Measurements from ENCODE around the gene PHEX.
"Not testable (repeated sequence)": the region's sequence is repeated elsewhere in the genome, so short reads cannot be mapped to it uniquely, and the experiment has no call there.

The PHEX gene

DNA sequence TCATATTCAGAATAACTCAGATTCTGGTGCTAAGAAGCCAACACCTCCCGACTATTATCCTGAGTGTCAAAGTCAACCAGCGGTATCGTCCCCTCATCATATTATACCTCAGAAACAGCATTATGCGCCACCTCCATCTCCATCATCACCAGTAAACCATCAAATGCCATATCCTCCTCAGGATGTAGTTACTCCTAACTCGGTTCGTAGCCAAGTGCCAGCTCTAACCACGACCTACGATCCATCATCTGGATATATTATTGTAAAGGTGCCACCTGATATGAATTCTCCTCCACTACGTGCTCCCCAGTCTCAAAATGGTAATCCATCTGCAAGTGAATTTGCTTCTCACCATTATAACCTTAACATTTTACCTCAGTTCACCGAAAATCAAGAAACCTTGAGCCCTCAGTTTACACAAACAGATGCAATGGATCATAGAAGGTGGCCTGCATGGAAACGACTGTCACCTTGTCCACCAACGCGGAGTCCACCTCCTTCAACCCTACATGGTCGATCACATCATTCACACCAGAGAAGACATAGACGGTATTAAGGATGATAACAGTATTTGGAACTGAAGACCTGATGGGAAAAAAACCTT lies 241.7 kb downstream of the PHEX start:
- ATAC-seq = no peak
- TF ChIP-seq ZNF8 (CRISPR knock-in tag; IDR thresholded peaks at IDR 0.05) (no peak), OSR1 (CRISPR knock-in tag; IDR thresholded peaks at IDR 0.05) (no peak), ZC3H10 (CRISPR knock-in tag; IDR thresholded peaks at IDR 0.05) (no peak), CSDC2 (CRISPR knock-in tag; IDR thresholded peaks at IDR 0.05) (no peak), ISL1 (CRISPR knock-in tag; IDR thresholded peaks at IDR 0.05) (no peak), ZNF565 (CRISPR knock-in tag; conservative IDR thresholded peaks at IDR 0.05; ENCODE audit: low read depth) (no peak), TOX (CRISPR knock-in tag; IDR thresholded peaks at IDR 0.05; ENCODE audit: borderline replicate concordance) (no peak), PPARA (CRISPR knock-in tag; IDR thresholded peaks at IDR 0.05; ENCODE audit: borderline replicate concordance) (no peak), BACH2 (CRISPR knock-in tag; IDR thresholded peaks at IDR 0.05; ENCODE audit: borderline replicate concordance) (no peak), TCF4 (CRISPR knock-in tag; IDR thresholded peaks at IDR 0.05; ENCODE audit: borderline replicate concordance) (no peak), ZNF70 (CRISPR knock-in tag; IDR thresholded peaks at IDR 0.05) (no peak), RARB (CRISPR knock-in tag; IDR thresholded peaks at IDR 0.05) (no peak), ARNTL (CRISPR knock-in tag; IDR thresholded peaks at IDR 0.05; ENCODE audit: borderline replicate concordance, low read depth) (no peak), ESRRG (CRISPR knock-in tag; IDR thresholded peaks at IDR 0.05) (no peak)
- TF ChIP-seq, protein P1, sequence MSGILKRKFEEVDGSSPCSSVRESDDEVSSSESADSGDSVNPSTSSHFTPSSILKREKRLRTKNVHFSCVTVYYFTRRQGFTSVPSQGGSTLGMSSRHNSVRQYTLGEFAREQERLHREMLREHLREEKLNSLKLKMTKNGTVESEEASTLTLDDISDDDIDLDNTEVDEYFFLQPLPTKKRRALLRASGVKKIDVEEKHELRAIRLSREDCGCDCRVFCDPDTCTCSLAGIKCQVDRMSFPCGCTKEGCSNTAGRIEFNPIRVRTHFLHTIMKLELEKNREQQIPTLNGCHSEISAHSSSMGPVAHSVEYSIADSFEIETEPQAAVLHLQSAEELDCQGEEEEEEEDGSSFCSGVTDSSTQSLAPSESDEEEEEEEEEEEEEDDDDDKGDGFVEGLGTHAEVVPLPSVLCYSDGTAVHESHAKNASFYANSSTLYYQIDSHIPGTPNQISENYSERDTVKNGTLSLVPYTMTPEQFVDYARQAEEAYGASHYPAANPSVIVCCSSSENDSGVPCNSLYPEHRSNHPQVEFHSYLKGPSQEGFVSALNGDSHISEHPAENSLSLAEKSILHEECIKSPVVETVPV (CRISPR knock-in tag; IDR thresholded peaks at IDR 0.05) = no peak
- TF ChIP-seq, protein P2, sequence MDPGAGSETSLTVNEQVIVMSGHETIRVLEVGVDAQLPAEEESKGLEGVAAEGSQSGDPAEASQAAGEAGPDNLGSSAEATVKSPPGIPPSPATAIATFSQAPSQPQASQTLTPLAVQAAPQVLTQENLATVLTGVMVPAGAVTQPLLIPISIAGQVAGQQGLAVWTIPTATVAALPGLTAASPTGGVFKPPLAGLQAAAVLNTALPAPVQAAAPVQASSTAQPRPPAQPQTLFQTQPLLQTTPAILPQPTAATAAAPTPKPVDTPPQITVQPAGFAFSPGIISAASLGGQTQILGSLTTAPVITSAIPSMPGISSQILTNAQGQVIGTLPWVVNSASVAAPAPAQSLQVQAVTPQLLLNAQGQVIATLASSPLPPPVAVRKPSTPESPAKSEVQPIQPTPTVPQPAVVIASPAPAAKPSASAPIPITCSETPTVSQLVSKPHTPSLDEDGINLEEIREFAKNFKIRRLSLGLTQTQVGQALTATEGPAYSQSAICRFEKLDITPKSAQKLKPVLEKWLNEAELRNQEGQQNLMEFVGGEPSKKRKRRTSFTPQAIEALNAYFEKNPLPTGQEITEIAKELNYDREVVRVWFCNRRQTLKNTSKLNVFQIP (CRISPR knock-in tag; IDR thresholded peaks at IDR 0.05; ENCODE audit: borderline replicate concordance, low read depth) = no peak
- TF ChIP-seq, protein P3, sequence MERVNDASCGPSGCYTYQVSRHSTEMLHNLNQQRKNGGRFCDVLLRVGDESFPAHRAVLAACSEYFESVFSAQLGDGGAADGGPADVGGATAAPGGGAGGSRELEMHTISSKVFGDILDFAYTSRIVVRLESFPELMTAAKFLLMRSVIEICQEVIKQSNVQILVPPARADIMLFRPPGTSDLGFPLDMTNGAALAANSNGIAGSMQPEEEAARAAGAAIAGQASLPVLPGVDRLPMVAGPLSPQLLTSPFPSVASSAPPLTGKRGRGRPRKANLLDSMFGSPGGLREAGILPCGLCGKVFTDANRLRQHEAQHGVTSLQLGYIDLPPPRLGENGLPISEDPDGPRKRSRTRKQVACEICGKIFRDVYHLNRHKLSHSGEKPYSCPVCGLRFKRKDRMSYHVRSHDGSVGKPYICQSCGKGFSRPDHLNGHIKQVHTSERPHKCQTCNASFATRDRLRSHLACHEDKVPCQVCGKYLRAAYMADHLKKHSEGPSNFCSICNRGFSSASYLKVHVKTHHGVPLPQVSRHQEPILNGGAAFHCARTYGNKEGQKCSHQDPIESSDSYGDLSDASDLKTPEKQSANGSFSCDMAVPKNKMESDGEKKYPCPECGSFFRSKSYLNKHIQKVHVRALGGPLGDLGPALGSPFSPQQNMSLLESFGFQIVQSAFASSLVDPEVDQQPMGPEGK (CRISPR knock-in tag; IDR thresholded peaks at IDR 0.05; ENCODE audit: borderline replicate concordance) = no peak
- TF ChIP-seq, protein P4, sequence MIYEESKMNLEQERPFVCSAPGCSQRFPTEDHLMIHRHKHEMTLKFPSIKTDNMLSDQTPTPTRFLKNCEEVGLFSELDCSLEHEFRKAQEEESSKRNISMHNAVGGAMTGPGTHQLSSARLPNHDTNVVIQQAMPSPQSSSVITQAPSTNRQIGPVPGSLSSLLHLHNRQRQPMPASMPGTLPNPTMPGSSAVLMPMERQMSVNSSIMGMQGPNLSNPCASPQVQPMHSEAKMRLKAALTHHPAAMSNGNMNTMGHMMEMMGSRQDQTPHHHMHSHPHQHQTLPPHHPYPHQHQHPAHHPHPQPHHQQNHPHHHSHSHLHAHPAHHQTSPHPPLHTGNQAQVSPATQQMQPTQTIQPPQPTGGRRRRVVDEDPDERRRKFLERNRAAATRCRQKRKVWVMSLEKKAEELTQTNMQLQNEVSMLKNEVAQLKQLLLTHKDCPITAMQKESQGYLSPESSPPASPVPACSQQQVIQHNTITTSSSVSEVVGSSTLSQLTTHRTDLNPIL (CRISPR knock-in tag; IDR thresholded peaks at IDR 0.05; ENCODE audit: low read depth) = no peak

DNA sequence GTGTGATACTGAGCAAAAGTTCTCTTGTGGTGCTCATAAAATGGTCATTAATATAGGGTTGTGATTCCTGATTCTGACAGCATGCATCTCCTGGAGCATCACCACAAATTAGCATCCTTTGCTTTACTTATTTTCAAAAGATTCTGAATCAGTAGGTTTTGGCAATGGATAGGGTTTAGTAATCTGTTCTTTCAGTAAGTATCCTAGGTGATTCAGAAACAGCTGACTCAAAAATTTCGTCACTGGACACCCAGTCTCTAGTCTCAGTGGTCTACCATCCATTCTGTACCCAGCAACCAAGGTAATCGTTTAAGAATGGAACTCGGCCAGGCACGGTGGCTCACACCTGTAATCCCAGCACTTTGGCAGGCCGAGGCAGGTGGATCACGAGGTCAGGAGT lies 244.7 kb downstream of the PHEX start:
- no peak for TF ChIP-seq ARNTL (CRISPR knock-in tag; IDR thresholded peaks at IDR 0.05; ENCODE audit: borderline replicate concordance, low read depth)
- TF ChIP-seq, protein P2 (CRISPR knock-in tag; IDR thresholded peaks at IDR 0.05; ENCODE audit: borderline replicate concordance, low read depth) = no peak
- TF ChIP-seq ZNF8 (CRISPR knock-in tag; IDR thresholded peaks at IDR 0.05) = no peak
- no peak for TF ChIP-seq TOX (CRISPR knock-in tag; IDR thresholded peaks at IDR 0.05; ENCODE audit: borderline replicate concordance)
- no peak for TF ChIP-seq CSDC2 (CRISPR knock-in tag; IDR thresholded peaks at IDR 0.05)
- no peak for TF ChIP-seq ISL1 (CRISPR knock-in tag; IDR thresholded peaks at IDR 0.05)
- no peak for ATAC-seq

DNA sequence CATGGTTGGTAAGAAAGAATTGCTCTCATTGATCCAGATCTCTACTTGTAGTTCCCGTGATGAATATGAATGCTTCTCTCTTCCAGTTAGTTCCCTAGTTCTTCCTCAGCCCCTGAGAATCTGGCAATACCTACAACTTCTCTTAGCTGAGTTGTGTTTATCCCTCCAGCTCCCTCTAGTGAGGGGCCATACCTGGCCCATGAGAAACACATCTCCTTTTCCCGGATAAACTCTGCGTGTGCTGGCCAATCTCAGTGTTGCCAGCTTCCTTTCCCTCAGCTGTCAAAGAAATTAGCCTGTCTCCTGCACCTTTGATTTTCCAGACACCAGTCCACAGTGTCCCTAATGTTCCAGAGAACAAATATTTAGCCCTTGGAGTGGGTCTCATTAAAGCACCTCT lies 246.2 kb downstream of the PHEX start:
- ATAC-seq = peak; percentile 66
- TF ChIP-seq ZNF8 (CRISPR knock-in tag; IDR thresholded peaks at IDR 0.05) (no peak), ZFP30 (CRISPR knock-in tag; IDR thresholded peaks at IDR 0.05) (no peak)

DNA sequence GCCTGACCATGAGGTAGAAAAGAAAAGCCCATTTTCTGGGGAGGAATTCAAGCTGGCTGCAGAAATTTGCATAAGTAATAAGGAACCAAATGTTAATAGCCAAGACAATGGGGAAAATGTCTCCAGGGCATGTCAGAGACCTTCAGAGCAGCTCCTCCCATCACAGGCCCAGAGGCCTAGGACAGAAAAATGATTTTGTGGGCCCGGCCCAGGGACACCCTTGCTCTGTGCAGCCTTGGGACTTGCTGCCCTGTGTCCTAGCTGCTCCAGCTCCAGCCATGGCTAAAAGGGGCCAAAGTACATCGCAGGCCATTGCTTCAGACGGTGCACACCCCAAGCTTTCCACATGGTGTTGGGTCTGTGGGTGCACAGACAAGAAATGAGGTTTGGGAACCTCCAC lies 257.1 kb downstream of the PHEX start:
- not testable (repeated sequence) for ATAC-seq
